H1 (cell line): ENCODE data around the gene FOXD4L3.
"Not testable (repeated sequence)": the region's sequence is repeated elsewhere in the genome, so short reads cannot be mapped to it uniquely, and the experiment has no call there.

Source experiments
- CBX5 ChIP-seq: fragments of 300-800, 300-1000 bp; sonication (generic); IDR thresholded peaks from 2 replicates; pipeline ENCODE4 v1.7.1; 2016; ENCODE audit warnings: antibody characterized with exemption, low read length, low read depth
- EP300 ChIP-seq, 2 experiments: IDR thresholded peaks; 1 replicate in 1 of 2; 2 replicates in 1 of 2; pipeline ENCODE4 v1.6.1; 2011 to 2012; ENCODE audit warnings: low read depth in 2 of 2, low read length in 2 of 2, mild to moderate bottlenecking in 2 of 2, borderline replicate concordance in 1 of 2, inconsistent platforms in 1 of 2, moderate library complexity in 1 of 2
- EZH2 ChIP-seq: fragments of 200-600 bp; sonication (generic); IDR thresholded peaks from 2 replicates; pipeline ENCODE4 v1.7.1; 2012; ENCODE audit warnings: low read depth, mild to moderate bottlenecking, moderate library complexity, low read length, inconsistent platforms; ENCODE audit not compliant: severe bottlenecking
- FOSL1 ChIP-seq: IDR thresholded peaks from 2 replicates; pipeline ENCODE4 v1.6.1; 2011; ENCODE audit warnings: mild to moderate bottlenecking, low read depth, low read length, moderate library complexity; ENCODE audit not compliant: insufficient read depth
- HDAC2 ChIP-seq, 2 experiments: fragments of 300-600 bp in 1 of 2; sonication (generic) in 1 of 2; IDR thresholded peaks; 2 replicates each; pipeline ENCODE4 v1.6.1; 2011 to 2012; ENCODE audit warnings: low read depth in 2 of 2, low read length in 2 of 2, mild to moderate bottlenecking in 2 of 2, moderate library complexity in 2 of 2, borderline replicate concordance in 1 of 2, inconsistent platforms in 1 of 2
- HDAC6 ChIP-seq: IDR thresholded peaks from one replicate; pipeline ENCODE4 v1.7.1; 2012; ENCODE audit warnings: low read depth, mild to moderate bottlenecking, inconsistent platforms, low read length, moderate library complexity
- JUN ChIP-seq: IDR thresholded peaks from 2 replicates; pipeline ENCODE4 v1.6.1; 2011; ENCODE audit warnings: low read depth, mild to moderate bottlenecking, improper control_type of control experiment, low read length
- MAFK ChIP-seq: IDR thresholded peaks from 2 replicates; pipeline ENCODE4 v1.6.1; 2012; ENCODE audit warnings: low read depth, mild to moderate bottlenecking, improper control_type of control experiment, low read length
- POLR2A ChIP-seq, 2 experiments: IDR thresholded peaks; 1 replicate in 1 of 2; 2 replicates in 1 of 2; pipeline ENCODE4 v1.6.1; 2011; ENCODE audit warnings: low read depth in 2 of 2, low read length in 2 of 2, mild to moderate bottlenecking in 2 of 2; ENCODE audit errors: control extremely low read depth in 1 of 2
- POLR2AphosphoS5 ChIP-seq: IDR thresholded peaks from 2 replicates; pipeline ENCODE4 v1.6.1; 2011; ENCODE audit warnings: low read depth, low read length
- RFX5 ChIP-seq: IDR thresholded peaks from 2 replicates; pipeline ENCODE4 v1.6.1; 2011; ENCODE audit warnings: low read depth, low read length, improper control_type of control experiment, borderline replicate concordance
- SRF ChIP-seq: IDR thresholded peaks from 2 replicates; pipeline ENCODE4 v1.6.1; 2011; ENCODE audit warnings: mild to moderate bottlenecking, low read depth, low read length, moderate library complexity
- TEAD4 ChIP-seq: IDR thresholded peaks from 2 replicates; pipeline ENCODE4 v1.6.1; 2012; ENCODE audit warnings: low read depth, low read length, inconsistent platforms, mixed read lengths
- TF ChIP-seq, protein P1 (sequence below), 3 experiments: IDR thresholded peaks; 1 replicate in 2 of 3; 2 replicates in 1 of 3; pipeline versions ENCODE4 v1.5.1 to v1.6.1; 2011; ENCODE audit warnings: low read length in 3 of 3, mild to moderate bottlenecking in 3 of 3, inconsistent platforms in 2 of 3, low read depth in 1 of 3, moderate library complexity in 1 of 3; ENCODE audit not compliant: insufficient read depth in 1 of 3; ENCODE audit errors: control extremely low read depth in 1 of 3

DNA sequence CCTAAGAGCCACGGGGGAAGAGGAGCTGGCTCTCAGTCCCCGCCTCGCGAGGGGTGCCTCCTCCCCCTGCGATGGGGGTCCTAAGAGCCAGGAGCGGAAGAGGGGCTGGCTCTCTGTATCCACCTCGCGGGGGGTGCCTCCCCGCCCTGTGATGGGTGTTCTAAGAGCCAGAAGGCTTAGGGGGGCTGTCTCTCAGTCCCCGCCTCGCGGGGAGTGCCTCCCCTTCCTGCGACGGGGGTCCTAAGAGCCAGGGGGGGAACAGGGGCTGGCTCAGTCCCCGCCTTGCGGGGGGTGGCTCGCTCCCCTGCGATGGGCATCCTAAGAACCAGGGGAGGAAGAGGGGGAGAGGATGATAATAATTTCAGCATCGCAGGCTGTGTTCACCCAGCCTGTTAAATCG lies 21.9 kb downstream of the FOXD4L3 start:
- not testable (repeated sequence) for TF ChIP-seq SRF; RFX5; FOSL1; HDAC2 (IDR thresholded peaks at IDR 0.05; ENCODE audit: borderline replicate concordance in 1 of 2, low read depth in 2 of 2, low read length in 2 of 2); POLR2AphosphoS5; EZH2; CBX5; EP300 (IDR thresholded peaks at IDR 0.05; ENCODE audit: borderline replicate concordance in 1 of 2, low read depth in 2 of 2, low read length in 2 of 2); HDAC6; JUN; POLR2A (IDR thresholded peaks at IDR 0.05; ENCODE audit: control extremely low read depth in 1 of 2, low read depth in 2 of 2, low read length in 2 of 2); MAFK; TEAD4
- TF ChIP-seq, protein P1, sequence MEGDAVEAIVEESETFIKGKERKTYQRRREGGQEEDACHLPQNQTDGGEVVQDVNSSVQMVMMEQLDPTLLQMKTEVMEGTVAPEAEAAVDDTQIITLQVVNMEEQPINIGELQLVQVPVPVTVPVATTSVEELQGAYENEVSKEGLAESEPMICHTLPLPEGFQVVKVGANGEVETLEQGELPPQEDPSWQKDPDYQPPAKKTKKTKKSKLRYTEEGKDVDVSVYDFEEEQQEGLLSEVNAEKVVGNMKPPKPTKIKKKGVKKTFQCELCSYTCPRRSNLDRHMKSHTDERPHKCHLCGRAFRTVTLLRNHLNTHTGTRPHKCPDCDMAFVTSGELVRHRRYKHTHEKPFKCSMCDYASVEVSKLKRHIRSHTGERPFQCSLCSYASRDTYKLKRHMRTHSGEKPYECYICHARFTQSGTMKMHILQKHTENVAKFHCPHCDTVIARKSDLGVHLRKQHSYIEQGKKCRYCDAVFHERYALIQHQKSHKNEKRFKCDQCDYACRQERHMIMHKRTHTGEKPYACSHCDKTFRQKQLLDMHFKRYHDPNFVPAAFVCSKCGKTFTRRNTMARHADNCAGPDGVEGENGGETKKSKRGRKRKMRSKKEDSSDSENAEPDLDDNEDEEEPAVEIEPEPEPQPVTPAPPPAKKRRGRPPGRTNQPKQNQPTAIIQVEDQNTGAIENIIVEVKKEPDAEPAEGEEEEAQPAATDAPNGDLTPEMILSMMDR (IDR thresholded peaks at IDR 0.05; ENCODE audit: control extremely low read depth in 1 of 3, insufficient read depth in 1 of 3, low read depth in 1 of 3, low read length in 3 of 3) = not testable (repeated sequence)
